Ovary (tissue), 3 donors: ENCODE results near the gene SLC12A1.

Experiments
- CTCF ChIP-seq, 3 donors: fragments of 450-650 bp in 2 of 3; fragments of 200-600 bp in 1 of 3; IDR thresholded peaks; one replicate each; pipeline versions ENCODE4 v1.5.1 to v1.8.0; 2016 to 2022; ENCODE audit warnings: antibody characterized with exemption in 3 of 3, mild to moderate bottlenecking in 1 of 3
- EP300 ChIP-seq: sonication (generic); formaldehyde crosslinking; IDR thresholded peaks from one replicate; pipeline ENCODE4 v1.6.1; 2017; ENCODE audit warnings: antibody characterized with exemption
- donor health status: DM: no; HTN: no; CAD: no.

- TF ChIP-seq EP300 (no peak), CTCF (IDR thresholded peaks at IDR 0.05) (no peak)
Observed at GRCh38 chr15:48176112-48176511, 30.0 kb upstream of the SLC12A1 start.
